Keratinocyte (primary cell): ENCODE measurements around the gene FRMPD2. TPM values are rescaled to one million over a fixed set of nuclear protein-coding genes. Genes with fewer than 3 reads are reported as not detected.

ENCODE experiments used
- DNase-seq: peaks from one replicate; pipeline ENCODE4 v3.0.0-alpha.2; 2011; ENCODE audit warnings: low read depth, missing footprints, low spot score
- FAIRE-seq: peaks from 2 replicates; lab custom pipeline; 2011; peaks lifted over from hg19 to GRCh38; lab: Jason Lieb, UNC
- H2AFZ ChIP-seq: 2 replicates; pipeline ENCODE4 v1.6.0; 2012; ENCODE audit warnings: low read length, control low read depth, inconsistent platforms; ENCODE audit not compliant: control insufficient read depth
- H3K27ac ChIP-seq: 2 replicates; pipeline ENCODE4 v1.5.1; 2011; ENCODE audit warnings: low read length; ENCODE audit not compliant: control insufficient read depth, insufficient read depth
- H3K27me3 ChIP-seq: 3 replicates; pipeline ENCODE4 v1.6.0; 2011; ENCODE audit warnings: low read length; ENCODE audit not compliant: control insufficient read depth, insufficient read depth; ENCODE audit errors: extremely low read depth
- H3K36me3 ChIP-seq, 2 experiments: 2 replicates in 1 of 2; 3 replicates in 1 of 2; pipeline ENCODE4 v1.5.1; 2011; ENCODE audit warnings: low read length in 2 of 2, mild to moderate bottlenecking in 1 of 2; ENCODE audit not compliant: control insufficient read depth in 2 of 2, insufficient read depth in 2 of 2; ENCODE audit errors: extremely low read depth in 1 of 2
- H3K4me1 ChIP-seq: 3 replicates; pipeline ENCODE4 v1.5.1; 2011; ENCODE audit warnings: low read length; ENCODE audit not compliant: control insufficient read depth, insufficient read depth; ENCODE audit errors: extremely low read depth
- H3K4me2 ChIP-seq: 3 replicates; pipeline ENCODE4 v1.6.0; 2011; ENCODE audit warnings: low read depth, low read length; ENCODE audit not compliant: control insufficient read depth, insufficient read depth; ENCODE audit errors: extremely low read depth
- H3K4me3 ChIP-seq, 3 experiments: fragments of 200-600 bp in 1 of 3; sonication (generic) in 1 of 3; 2 replicates in 2 of 3; 3 replicates in 1 of 3; pipeline ENCODE4 v1.5.1; 2011 to 2016; ENCODE audit warnings: low read length in 3 of 3, mild to moderate bottlenecking in 3 of 3, control low read depth in 2 of 3, inconsistent platforms in 1 of 3, low read depth in 1 of 3, mixed read lengths in 1 of 3, mixed run types in 1 of 3, moderate library complexity in 1 of 3; ENCODE audit not compliant: control insufficient read depth in 2 of 3, insufficient read depth in 2 of 3; ENCODE audit errors: extremely low read depth in 1 of 3
- H3K79me2 ChIP-seq: 2 replicates; pipeline ENCODE4 v1.6.0; 2012; ENCODE audit warnings: low read length; ENCODE audit not compliant: control insufficient read depth, insufficient read depth
- H3K9ac ChIP-seq: 3 replicates; pipeline ENCODE4 v1.6.0; 2011; ENCODE audit warnings: low read length; ENCODE audit not compliant: control insufficient read depth, insufficient read depth; ENCODE audit errors: extremely low read depth
- H3K9me1 ChIP-seq: 3 replicates; pipeline ENCODE4 v1.6.0; 2011; ENCODE audit warnings: low read length; ENCODE audit not compliant: control insufficient read depth, insufficient read depth; ENCODE audit errors: extremely low read depth
- H3K9me3 ChIP-seq: 2 replicates; pipeline ENCODE4 v1.5.1; 2012; ENCODE audit warnings: low read depth, low read length; ENCODE audit not compliant: control insufficient read depth
- H4K20me1 ChIP-seq: 3 replicates; pipeline ENCODE4 v1.6.0; 2011; ENCODE audit warnings: low read length; ENCODE audit not compliant: control insufficient read depth, insufficient read depth; ENCODE audit errors: extremely low read depth
- EZH2 ChIP-seq: IDR thresholded peaks from one replicate; pipeline ENCODE4 v1.6.1; 2012; ENCODE audit warnings: inconsistent platforms, mild to moderate bottlenecking, low read length, moderate library complexity
- dilution Hi-C: fragments of 300-500 bp; cut with MboI; formaldehyde crosslinking; loops from one replicate; pipeline ENCODE4 v1.7.0; 2020; ENCODE audit warnings: low sequenced_read_pairs; ENCODE audit not compliant: extremely low pct_ligation_motif_present
- polyA plus RNA-seq, 5 experiments: library from polyadenylated mRNA; depleted of rRNA in 3 of 5; stranded (reverse) in 3 of 5; stranded (forward) in 1 of 5; unstranded in 1 of 5; fragments of >200 nt; gene quantifications; 1 replicate in 1 of 5; 2 replicates in 3 of 5; 3 replicates in 1 of 5; pipeline versions ENCODE4 v1.2.1 to v1.2.3, GENCODE V29; 2011 to 2012; ENCODE audit warnings: missing spikeins in 2 of 5, low read depth in 1 of 5, low replicate concordance in 1 of 5
- TF ChIP-seq, protein P1 (sequence below), 3 experiments: IDR thresholded peaks in 1 of 3; conservative IDR thresholded peaks in 1 of 3; optimal IDR thresholded peaks in 1 of 3; 2 replicates in 2 of 3; 3 replicates in 1 of 3; pipeline versions ENCODE3 to v1.5.1; 2011; ENCODE audit warnings: low read length in 3 of 3, mild to moderate bottlenecking in 3 of 3, moderate library complexity in 2 of 3, control low read depth in 1 of 3, inconsistent platforms in 1 of 3; ENCODE audit not compliant: insufficient read depth in 2 of 3; ENCODE audit errors: extremely low read depth in 1 of 3

Gene FRMPD2
- polyA plus RNA-seq, 1 donor (not counting 4 experiments of a cell fraction or from before 2014, with no cell fraction given) = not detected

GRCh38 chr10:48216204-48216505, 58.3 kb downstream of the FRMPD2 start:
- H3K9me3 ChIP-seq = no peaks in the 10 kb centered on the region
- no peak for DNase-seq
- no peaks in the 10 kb centered on the region for H3K79me2 ChIP-seq
- dilution Hi-C loops = no loop called here
- H3K36me3 ChIP-seq = no peaks in the 10 kb centered on the region
- no peak overlapping the region for H3K4me3 ChIP-seq
- no peak for TF ChIP-seq EZH2
- TF ChIP-seq, protein P1, sequence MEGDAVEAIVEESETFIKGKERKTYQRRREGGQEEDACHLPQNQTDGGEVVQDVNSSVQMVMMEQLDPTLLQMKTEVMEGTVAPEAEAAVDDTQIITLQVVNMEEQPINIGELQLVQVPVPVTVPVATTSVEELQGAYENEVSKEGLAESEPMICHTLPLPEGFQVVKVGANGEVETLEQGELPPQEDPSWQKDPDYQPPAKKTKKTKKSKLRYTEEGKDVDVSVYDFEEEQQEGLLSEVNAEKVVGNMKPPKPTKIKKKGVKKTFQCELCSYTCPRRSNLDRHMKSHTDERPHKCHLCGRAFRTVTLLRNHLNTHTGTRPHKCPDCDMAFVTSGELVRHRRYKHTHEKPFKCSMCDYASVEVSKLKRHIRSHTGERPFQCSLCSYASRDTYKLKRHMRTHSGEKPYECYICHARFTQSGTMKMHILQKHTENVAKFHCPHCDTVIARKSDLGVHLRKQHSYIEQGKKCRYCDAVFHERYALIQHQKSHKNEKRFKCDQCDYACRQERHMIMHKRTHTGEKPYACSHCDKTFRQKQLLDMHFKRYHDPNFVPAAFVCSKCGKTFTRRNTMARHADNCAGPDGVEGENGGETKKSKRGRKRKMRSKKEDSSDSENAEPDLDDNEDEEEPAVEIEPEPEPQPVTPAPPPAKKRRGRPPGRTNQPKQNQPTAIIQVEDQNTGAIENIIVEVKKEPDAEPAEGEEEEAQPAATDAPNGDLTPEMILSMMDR (optimal IDR thresholded peaks at IDR 0.05 in 1 of 3, IDR thresholded peaks at IDR 0.05 in 1 of 3, conservative IDR thresholded peaks at IDR 0.05 in 1 of 3; ENCODE audit: extremely low read depth in 1 of 3, insufficient read depth in 2 of 3, low read length in 3 of 3) = no peak
- H3K9me1 ChIP-seq = no peaks in the 10 kb centered on the region
- no peak overlapping the region for H2AFZ ChIP-seq
- H4K20me1 ChIP-seq = no peaks in the 10 kb centered on the region
- no peaks in the 10 kb centered on the region for H3K4me1 ChIP-seq
- H3K4me2 ChIP-seq = no peak overlapping the region
- H3K9ac ChIP-seq = no peak overlapping the region
- FAIRE-seq = no peak
- H3K27ac ChIP-seq = no peak overlapping the region
- H3K27me3 ChIP-seq = peaks cover 6% of the 10 kb centered on the region

DNA sequence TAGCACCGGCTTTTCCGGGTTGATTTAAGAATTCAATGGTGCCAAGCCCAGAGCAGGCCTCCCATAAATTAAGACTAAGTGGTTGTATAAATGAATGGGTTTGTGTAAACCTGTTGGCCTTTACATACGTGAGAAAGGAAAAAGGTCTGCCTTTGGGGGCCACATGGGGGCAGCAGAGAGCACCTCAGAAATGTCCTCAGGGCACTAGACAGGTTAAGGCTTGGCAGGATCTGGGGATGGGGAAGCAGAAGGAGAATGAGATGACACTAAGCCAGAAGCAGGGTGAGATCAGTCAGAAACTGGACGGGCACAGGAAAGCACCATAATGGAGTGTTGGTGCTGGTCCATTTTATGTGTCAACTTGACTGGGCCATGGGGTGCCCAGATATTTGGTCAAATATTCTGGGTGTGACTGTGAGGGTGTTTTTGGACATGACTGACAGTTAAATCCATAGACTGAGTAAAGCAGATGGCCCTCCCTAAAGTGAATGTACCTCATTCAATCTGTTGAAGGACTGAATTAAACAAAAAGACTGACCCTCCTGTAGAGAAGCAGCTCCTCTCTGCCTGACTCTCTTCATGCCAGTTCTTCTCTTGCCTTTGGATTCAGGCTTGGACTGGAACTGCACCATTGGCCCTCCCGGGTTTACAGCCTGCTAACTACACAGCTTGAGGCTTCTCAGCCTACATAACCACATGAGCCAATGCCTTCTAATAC, 58.9 kb downstream of the FRMPD2 start:
- H3K79me2 ChIP-seq = no peaks in the 10 kb centered on the region
- no peaks in the 10 kb centered on the region for H3K9me3 ChIP-seq
- no peak overlapping the region for H2AFZ ChIP-seq
- H3K4me1 ChIP-seq = no peaks in the 10 kb centered on the region
- no peaks in the 10 kb centered on the region for H4K20me1 ChIP-seq
- H3K4me3 ChIP-seq = no peak overlapping the region
- DNase-seq (peak; percentile 15), FAIRE-seq (peak; percentile 79)
- no peaks in the 10 kb centered on the region for H3K9me1 ChIP-seq
- H3K4me2 ChIP-seq = no peak overlapping the region
- H3K9ac ChIP-seq = no peak overlapping the region
- dilution Hi-C loops = no loop called here
- H3K36me3 ChIP-seq = no peaks in the 10 kb centered on the region
- no peak for TF ChIP-seq EZH2
- TF ChIP-seq, protein P1 (optimal IDR thresholded peaks at IDR 0.05 in 1 of 3, IDR thresholded peaks at IDR 0.05 in 1 of 3, conservative IDR thresholded peaks at IDR 0.05 in 1 of 3; ENCODE audit: extremely low read depth in 1 of 3, insufficient read depth in 2 of 3, low read length in 3 of 3) = peak; percentile 80 to 92 (median 84)
- no peak overlapping the region for H3K27ac ChIP-seq
- H3K27me3 ChIP-seq = peaks cover 10% of the 10 kb centered on the region
